Muscle of back (tissue), 13 donors: ENCODE results near the gene ARPIN. TPM values are rescaled to one million over a fixed set of nuclear protein-coding genes. Genes with fewer than 3 reads are reported as not detected.
A peak's percentile ranks its signal among the peaks of the same experiment; 100 is the strongest.
"Not testable (repeated sequence)": the region's sequence is repeated elsewhere in the genome, so short reads cannot be mapped to it uniquely, and the experiment has no call there.

Source experiments
- DNase-seq, 3 donors: peaks; one replicate each; pipeline versions ENCODE4 v3.0.0 to v3.0.0-alpha.2; 2013
- long read RNA-seq, 9 donors: transcript quantifications; one replicate each; lab custom pipeline, GENCODE V29; 2026
- polyA plus RNA-seq, 10 donors: library from polyadenylated mRNA; unstranded; fragments of 120-200 nt; gene quantifications; one replicate each; pipeline ENCODE4 v1.2.1, GENCODE V29; 2013; ENCODE audit not compliant: insufficient read length in 10 of 10

ARPIN gene
- polyA plus RNA-seq, result 10 to 100 TPM; 14.4 to 22.9 (median 17.3) TPM
- long read RNA-seq, donor 1, result 0 reads
- long read RNA-seq, donor 2, full-length matches to known transcripts, result 4 of 4 reads
- long read RNA-seq, donor 2, partial matches to known transcripts, result 0 of 4 reads
- long read RNA-seq, donor 2, other reads (novel, unspliced or antisense), result 0 of 4 reads
- long read RNA-seq, donor 3, result 0 reads
- long read RNA-seq, donor 4, full-length matches to known transcripts, result 3 of 3 reads
- long read RNA-seq, donor 4, partial matches to known transcripts, result 0 of 3 reads
- long read RNA-seq, donor 4, other reads (novel, unspliced or antisense), result 0 of 3 reads
- long read RNA-seq, donor 5, full-length matches to known transcripts, result 9 of 9 reads
- long read RNA-seq, donor 5, partial matches to known transcripts, result 0 of 9 reads
- long read RNA-seq, donor 5, other reads (novel, unspliced or antisense), result 0 of 9 reads
- long read RNA-seq, donor 6, full-length matches to known transcripts, result 5 of 5 reads
- long read RNA-seq, donor 6, partial matches to known transcripts, result 0 of 5 reads
- long read RNA-seq, donor 6, other reads (novel, unspliced or antisense), result 0 of 5 reads
- long read RNA-seq, donor 7, full-length matches to known transcripts, result 4 of 4 reads
- long read RNA-seq, donor 7, partial matches to known transcripts, result 0 of 4 reads
- long read RNA-seq, donor 7, other reads (novel, unspliced or antisense), result 0 of 4 reads
- long read RNA-seq, donor 8, full-length matches to known transcripts, result 1 of 1 reads
- long read RNA-seq, donor 8, partial matches to known transcripts, result 0 of 1 reads
- long read RNA-seq, donor 8, other reads (novel, unspliced or antisense), result 0 of 1 reads
- long read RNA-seq, donor 9, full-length matches to known transcripts, result 1 of 1 reads
- long read RNA-seq, donor 9, partial matches to known transcripts, result 0 of 1 reads
- long read RNA-seq, donor 9, other reads (novel, unspliced or antisense), result 0 of 1 reads

GRCh38 chr15:89912674-89913396, at the start of gene ARPIN:
Gene ARPIN (minus strand): TSS chr15:89912952. CDS start chr15:89912835, 117 bp downstream.
- DNase-seq, result peak; percentile 32 to 89 (median 67)

DNA sequence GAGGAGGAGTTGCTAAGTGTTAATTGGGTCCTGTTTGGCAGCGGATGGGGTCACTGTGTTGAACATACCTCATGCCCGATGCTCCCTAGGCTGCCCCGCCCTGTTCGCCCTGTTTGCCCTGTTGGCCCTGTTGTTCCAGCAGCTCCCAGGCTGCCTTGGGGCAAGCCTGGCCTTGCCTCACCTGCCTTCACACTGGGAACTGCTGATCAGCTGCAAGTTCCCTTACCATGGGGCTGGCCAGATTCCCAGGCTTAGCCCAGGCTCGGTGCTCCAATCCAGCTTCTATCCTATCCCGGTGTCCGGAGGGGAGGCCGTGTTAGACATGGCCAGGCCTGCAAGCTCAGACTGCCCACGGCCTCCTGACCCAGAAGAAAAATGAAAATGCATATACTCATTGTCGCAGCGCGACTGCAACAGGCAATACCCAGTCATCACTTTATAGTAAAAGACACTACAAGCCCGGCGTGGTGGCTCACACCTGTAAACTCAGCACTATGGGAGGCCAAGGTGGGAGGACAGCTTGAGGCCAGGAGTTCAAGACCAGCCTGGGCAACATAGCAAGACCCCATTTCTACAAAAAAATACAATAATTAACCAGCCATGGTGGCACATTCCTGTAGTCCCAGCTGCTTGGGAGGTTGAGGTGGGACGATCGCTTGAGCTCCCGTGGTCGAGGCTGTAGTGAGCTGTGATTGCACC, 45.5 kb upstream of the ARPIN start:
- DNase-seq, result no peak

- DNase-seq, result not testable (repeated sequence)
These were observed 42.8 kb upstream of the ARPIN start for GRCh38 chr15:89955449-89955998.

DNA sequence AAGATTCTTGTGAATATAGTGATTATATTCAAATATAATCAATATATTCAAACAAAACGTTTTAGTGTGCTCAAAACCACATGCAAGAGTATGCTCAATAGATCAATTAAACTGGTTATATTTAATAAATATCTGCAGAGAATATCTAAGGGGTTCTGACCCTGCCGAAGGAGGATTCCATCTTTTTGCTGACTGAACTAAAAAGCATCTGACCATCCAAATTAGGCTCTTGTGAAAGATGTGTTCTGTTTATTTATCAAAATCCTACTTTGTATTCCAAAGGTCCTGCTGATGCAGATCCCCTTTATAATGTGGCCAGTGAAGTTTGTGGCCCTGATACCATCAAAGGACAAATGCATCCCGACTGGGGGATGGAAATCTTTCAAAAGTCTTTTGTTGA, 41.8 kb upstream of the ARPIN start:
- DNase-seq, result no peak

DNA sequence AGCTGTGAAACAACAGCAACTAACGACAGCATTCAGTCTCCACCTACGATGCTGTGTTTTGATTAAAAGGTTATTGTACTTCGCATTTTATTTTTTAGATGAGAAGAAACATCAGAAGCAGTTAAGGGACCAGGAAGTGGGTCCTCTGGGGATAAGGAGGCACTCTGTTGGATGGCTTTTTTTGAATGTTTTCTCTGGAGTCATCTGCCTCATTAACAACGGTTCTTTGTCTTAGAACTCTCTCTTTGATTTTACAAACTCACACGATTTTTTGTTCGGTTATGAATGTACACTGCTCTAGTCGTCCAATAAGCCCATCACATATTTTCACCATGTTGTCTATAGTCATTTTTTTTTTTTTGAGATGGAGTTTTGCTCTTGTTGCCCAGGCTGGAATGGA, 36.0 kb upstream of the ARPIN start:
- no peak for DNase-seq

DNA sequence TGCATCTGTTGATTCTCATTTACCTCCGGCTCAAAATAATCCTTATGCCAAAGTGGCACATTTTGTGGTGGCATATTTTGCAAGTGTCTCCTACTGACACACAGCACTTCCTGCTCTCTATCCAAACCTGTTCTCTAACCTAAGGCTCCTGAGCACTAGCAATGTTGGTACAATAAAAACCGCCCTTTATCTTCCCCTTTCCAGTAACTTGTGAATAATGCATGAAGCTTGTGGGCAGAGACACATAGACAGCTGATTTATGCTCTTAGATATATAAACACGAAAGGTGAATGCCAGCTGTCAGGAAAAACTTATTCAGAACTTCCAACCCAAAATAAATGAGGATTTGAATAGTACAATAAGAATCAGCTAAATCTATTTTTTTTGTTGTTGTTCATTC, 34.6 kb upstream of the ARPIN start:
- DNase-seq, result no peak

DNA sequence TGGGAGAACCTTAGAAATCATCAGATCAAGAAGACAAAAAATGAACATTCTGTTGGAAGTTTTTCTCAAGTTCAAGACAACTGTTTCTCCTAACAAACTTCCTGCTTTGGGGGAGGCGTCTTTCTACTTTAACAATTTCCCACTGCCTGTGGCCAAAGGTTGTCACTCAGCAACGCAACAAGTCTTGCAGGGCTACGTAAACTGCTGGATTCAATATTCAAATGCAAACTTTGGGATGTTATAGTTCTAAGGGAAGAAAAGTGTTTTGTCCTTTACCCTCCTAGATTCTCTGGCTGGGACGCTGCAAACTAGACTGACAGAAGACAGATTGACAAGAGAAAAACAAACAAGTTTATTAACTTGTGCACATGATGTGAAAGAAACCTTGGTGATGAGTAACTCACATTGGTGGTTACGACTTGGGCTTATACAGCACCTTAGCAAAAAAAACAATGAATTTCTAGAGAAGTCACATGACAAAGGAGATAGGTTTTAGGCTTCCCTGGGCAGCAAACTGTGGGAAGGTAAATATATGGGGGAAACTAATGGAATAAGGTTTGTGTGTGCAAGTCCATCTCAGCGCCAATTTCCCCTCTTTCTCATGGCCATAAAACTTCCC, 34.0 kb upstream of the ARPIN start:
- DNase-seq, result no peak

DNA sequence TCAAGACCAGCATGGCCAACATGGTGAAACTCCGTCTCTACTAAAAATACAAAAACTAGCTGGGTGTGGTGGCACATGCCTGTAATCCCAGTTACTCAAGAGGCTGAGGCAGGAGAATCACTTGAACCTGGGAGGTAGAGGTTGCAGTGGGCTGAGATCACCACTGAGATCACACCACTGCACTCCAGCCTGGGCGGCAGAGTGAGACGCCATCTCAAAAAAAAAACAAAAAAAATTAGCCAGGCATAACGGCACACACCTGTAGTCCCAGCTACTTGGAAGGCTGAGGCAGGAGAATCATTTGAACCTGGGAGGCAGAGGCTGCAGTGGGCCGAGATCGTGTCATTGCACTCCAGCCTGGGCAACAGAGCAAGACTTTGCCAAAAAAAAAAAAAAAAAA, 31.0 kb upstream of the ARPIN start:
- DNase-seq, result not testable (repeated sequence)

DNA sequence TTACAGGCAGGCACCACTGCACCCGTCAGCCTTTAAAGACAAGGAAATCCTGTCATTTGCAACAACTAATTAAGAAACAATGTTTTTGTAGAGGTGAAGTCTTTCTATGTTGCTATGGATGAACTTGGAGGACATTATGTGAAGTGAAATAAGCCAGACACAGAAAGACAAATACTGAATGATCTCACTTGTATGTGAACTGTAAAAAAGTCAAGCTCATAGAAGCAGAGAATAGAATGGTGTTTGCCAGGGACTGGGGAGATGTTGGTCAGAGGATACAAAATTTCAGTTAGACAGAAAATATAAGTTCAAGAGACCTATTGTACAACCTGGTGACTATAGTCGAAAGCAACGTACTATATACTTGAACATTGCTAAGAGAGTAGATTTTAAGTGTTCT, 27.2 kb upstream of the ARPIN start:
- no peak for DNase-seq

- not testable (repeated sequence) for DNase-seq
These were observed 26.6 kb upstream of the ARPIN start for GRCh38 chr15:89939377-89939776.

- DNase-seq, result no peak
These were observed 24.9 kb upstream of the ARPIN start for GRCh38 chr15:89937365-89938350.

GRCh38 chr15:89936786-89937265, 24.1 kb upstream of the ARPIN start:
- no peak for DNase-seq

DNA sequence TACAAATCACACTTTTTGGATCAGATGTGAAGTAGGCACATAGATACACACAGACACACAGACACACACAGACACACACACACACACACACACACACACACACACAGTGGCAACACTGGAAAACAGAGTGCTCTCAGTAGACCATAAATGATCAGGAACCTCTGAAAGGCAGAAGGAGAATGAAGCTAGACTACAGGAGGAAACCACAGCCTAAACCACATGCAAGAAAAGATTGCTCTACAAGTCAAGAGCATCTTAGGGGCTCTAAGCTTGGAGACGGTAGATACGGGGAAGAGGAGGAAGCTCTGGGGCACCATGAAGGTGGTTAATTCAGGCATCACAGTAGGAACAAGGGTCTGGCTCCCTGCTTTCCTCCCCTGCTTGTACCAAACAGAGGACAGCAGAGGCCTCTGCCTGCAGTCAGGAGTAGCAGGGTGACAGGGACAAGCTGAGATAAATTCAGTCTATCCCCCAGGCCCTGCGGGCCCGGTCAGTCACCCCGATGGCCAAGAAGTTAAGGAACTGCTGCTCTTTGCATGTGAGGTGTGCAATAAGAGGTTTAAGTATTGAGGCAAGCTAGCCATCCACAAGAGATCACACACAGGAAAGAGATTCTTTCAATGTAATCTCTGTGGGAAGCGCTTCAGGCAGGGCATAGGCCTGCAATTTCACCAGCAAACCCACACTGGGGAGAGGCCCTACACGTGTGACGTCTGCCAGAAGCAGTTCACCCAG, 23.5 kb upstream of the ARPIN start:
- DNase-seq, result no peak

GRCh38 chr15:89932880-89933279, 20.1 kb upstream of the ARPIN start:
- DNase-seq, result no peak

DNA sequence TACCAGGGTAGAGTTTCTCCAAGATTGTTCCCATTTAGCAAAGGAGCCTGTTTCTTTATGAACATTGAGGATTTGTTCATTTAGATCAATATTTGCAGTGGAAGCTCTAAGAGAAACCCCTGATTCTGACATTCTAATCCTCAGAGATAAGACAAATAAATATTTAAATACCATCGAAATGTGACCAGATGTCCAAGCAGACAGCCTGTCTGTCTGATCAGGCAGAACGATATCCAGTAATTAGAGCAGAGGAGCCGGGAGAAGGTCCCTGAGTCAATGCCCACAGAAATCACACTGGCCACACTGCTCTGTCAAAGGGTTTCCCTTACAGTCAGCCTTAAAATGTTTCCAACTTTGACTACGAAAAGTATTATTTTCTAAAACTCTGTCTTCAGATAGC, 15.7 kb upstream of the ARPIN start:
- no peak for DNase-seq

- DNase-seq, result peak in 1 of 3 donors; percentile 7
These were observed 13.4 kb upstream of the ARPIN start for GRCh38 chr15:89926158-89926557.

DNA sequence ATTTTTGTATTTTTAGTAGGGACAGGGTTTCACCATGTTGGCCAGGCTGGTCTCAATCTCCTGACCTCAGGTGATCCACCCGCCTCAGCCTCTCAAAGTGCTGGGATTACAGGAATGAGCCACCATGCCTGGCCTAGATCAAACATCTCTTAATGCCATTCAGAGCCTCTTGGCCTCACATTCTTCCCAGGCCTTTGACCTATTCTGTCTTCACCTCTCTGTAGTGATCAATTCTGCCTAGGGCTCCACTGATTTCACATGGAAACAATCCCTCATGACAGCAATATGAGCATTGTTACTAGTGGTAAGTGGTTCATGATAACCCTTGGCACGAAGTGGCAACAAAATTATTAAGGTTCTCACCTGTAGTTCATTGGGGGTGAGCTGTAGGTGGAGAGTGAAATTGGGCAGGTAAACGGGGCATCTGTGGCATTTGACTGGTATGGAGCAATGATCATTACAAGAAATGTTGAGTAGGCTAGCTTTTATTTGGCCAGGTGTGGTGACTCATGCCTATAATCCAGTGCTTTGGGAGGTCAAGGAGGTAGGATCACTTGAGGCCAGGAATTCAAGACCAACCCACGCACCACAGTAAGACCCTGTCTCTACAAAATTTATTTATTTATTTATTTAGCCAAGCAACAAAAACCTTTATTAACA, 4.8 kb upstream of the ARPIN start:
- DNase-seq, result no peak

GRCh38 chr15:89916660-89917059, 3.9 kb upstream of the ARPIN start:
- DNase-seq, result no peak
